Fibroblast of skin of right quadriceps (primary cell): ENCODE results near the gene EBF3.

Source experiments
- DNase-seq: peaks from one replicate; pipeline ENCODE4 v3.0.0-alpha.2; 2013

EBF3 gene

GRCh38 chr10:129849452-129849750, 114.7 kb downstream of the EBF3 start:
- no peak for DNase-seq

GRCh38 chr10:129848696-129849451, 115.2 kb downstream of the EBF3 start:
- no peak for DNase-seq

- no peak for DNase-seq
These were observed 116.2 kb downstream of the EBF3 start for GRCh38 chr10:129847741-129848483.

- DNase-seq: no peak
These were observed 117.1 kb downstream of the EBF3 start for GRCh38 chr10:129846991-129847391.

- no peak for DNase-seq
These were observed 118.8 kb downstream of the EBF3 start for GRCh38 chr10:129845111-129845753.

GRCh38 chr10:129844216-129844766, 119.8 kb downstream of the EBF3 start:
- DNase-seq: no peak

- DNase-seq: no peak
These were observed 120.4 kb downstream of the EBF3 start for GRCh38 chr10:129843702-129844101.

- DNase-seq: no peak
These were observed 120.9 kb downstream of the EBF3 start for GRCh38 chr10:129843131-129843541.

GRCh38 chr10:129842031-129842430, 122.0 kb downstream of the EBF3 start:
- no peak for DNase-seq

- no peak for DNase-seq
These were observed 122.5 kb downstream of the EBF3 start for GRCh38 chr10:129841590-129841989.

GRCh38 chr10:129841071-129841470, 123.0 kb downstream of the EBF3 start:
- no peak for DNase-seq

GRCh38 chr10:129840196-129840590, 123.9 kb downstream of the EBF3 start:
- no peak for DNase-seq

- no peak for DNase-seq
These were observed 124.5 kb downstream of the EBF3 start for GRCh38 chr10:129839285-129840195.

GRCh38 chr10:129838794-129839193, 125.3 kb downstream of the EBF3 start:
- no peak for DNase-seq

GRCh38 chr10:129837909-129838582, 126.0 kb downstream of the EBF3 start:
- DNase-seq: no peak

GRCh38 chr10:129836253-129836652, 127.8 kb downstream of the EBF3 start:
- no peak for DNase-seq

GRCh38 chr10:129833994-129834739, 129.9 kb downstream of the EBF3 start:
- no peak for DNase-seq

GRCh38 chr10:129833468-129833950, 130.6 kb downstream of the EBF3 start:
- no peak for DNase-seq

- no peak for DNase-seq
These were observed 131.3 kb downstream of the EBF3 start for GRCh38 chr10:129832573-129833467.

- DNase-seq: no peak
These were observed 132.9 kb downstream of the EBF3 start for GRCh38 chr10:129831150-129831549.
